Endodermal cell (in vitro differentiated cells): ENCODE results near the gene GNA12. TPM values are rescaled to one million over a fixed set of nuclear protein-coding genes. Genes with fewer than 3 reads are reported as not detected.

Experiments
- DNase-seq: peaks from one replicate; pipeline ENCODE4 v3.0.0-alpha.2; 2017
- H3K27ac ChIP-seq: 2 replicates; pipeline ENCODE4 v1.5.1; 2013; ENCODE audit warnings: mild to moderate bottlenecking, low read depth, low read length, moderate library complexity
- H3K27me3 ChIP-seq: 2 replicates; pipeline ENCODE4 v1.6.1; 2013; ENCODE audit warnings: mild to moderate bottlenecking, low read length, moderate library complexity; ENCODE audit not compliant: insufficient read depth, control insufficient read depth, poor library complexity, severe bottlenecking
- H3K36me3 ChIP-seq: 2 replicates; pipeline ENCODE4 v1.7.0; 2013; ENCODE audit warnings: mild to moderate bottlenecking, low read length, moderate library complexity; ENCODE audit not compliant: control insufficient read depth, insufficient read depth
- H3K4me1 ChIP-seq: one replicate; pipeline ENCODE4 v1.7.0; 2013; ENCODE audit warnings: low read length; ENCODE audit not compliant: control insufficient read depth, insufficient read depth
- H3K4me3 ChIP-seq: 2 replicates; pipeline ENCODE4 v1.5.1; 2013; ENCODE audit warnings: mild to moderate bottlenecking, low read length, moderate library complexity
- H3K9ac ChIP-seq: 2 replicates; pipeline ENCODE4 v1.6.1; 2013; ENCODE audit warnings: mild to moderate bottlenecking, low read length, moderate library complexity; ENCODE audit not compliant: poor library complexity, severe bottlenecking; ENCODE audit errors: extremely low read depth
- H3K9me3 ChIP-seq: 2 replicates; pipeline ENCODE4 v1.6.1; 2013; ENCODE audit warnings: mild to moderate bottlenecking, low read length, moderate library complexity; ENCODE audit not compliant: control insufficient read depth
- H3K27ac Mint-ChIP-seq: 2 replicates; pipeline ENCODE4 v1.8.0; 2020; ENCODE audit warnings: mixed read lengths
- H3K27me3 Mint-ChIP-seq: 2 replicates; pipeline ENCODE4 v1.8.0; 2021; ENCODE audit warnings: mild to moderate bottlenecking, mixed read lengths; ENCODE audit not compliant: insufficient read depth
- H3K36me3 Mint-ChIP-seq: 2 replicates; pipeline ENCODE4 v1.8.0; 2020; ENCODE audit warnings: low read depth, mixed read lengths
- H3K4me1 Mint-ChIP-seq: 2 replicates; pipeline ENCODE4 v1.8.0; 2020; ENCODE audit warnings: mixed read lengths
- H3K4me3 Mint-ChIP-seq: 2 replicates; pipeline ENCODE4 v1.8.0; 2020; ENCODE audit warnings: mild to moderate bottlenecking, moderate library complexity, mixed read lengths
- H3K9me3 Mint-ChIP-seq: 2 replicates; pipeline ENCODE4 v1.8.0; 2020; ENCODE audit warnings: mild to moderate bottlenecking, mixed read lengths
- CTCF ChIP-seq: fragments of 200-600 bp; sonication (generic); conservative IDR thresholded peaks from 2 replicates; pipeline ENCODE4 v1.5.0; 2021; ENCODE audit warnings: antibody characterized with exemption, mild to moderate bottlenecking
- WGBS, 2 experiments: methylation state at CpG; one replicate each; pipeline versions ENCODE4 v1.1.5 to v1.1.7; 2013; ENCODE audit warnings: missing lambda C conversion rate in 2 of 2, mixed read lengths in 1 of 2; ENCODE audit not compliant: insufficient coverage in 1 of 2, insufficient read length in 1 of 2; 5-methylcytosine and 5-hydroxymethylcytosine counted together
- total RNA-seq, 2 donors: library from RNA; stranded (reverse); fragmentation: NEBNext Ultra II Directional in 1 of 2; extraction: Animal tissue kit (Norgen Biotek cat#: 25700) in 1 of 2; gene quantifications; 2 replicates in 1 of 2; 3 replicates in 1 of 2; pipeline ENCODE4 v1.2.1, GENCODE V29; 2021

GNA12 gene
- total RNA-seq, 2 donors from 2014 or later, result 55.0 to 64.7 TPM

GRCh38 chr7:2803342-2803692 lies 40.8 kb downstream of the GNA12 start:
- no peak for DNase-seq
- peak overlapping the region; percentile 38 for H3K4me3 Mint-ChIP-seq
- TF ChIP-seq CTCF, result no peak
- WGBS, 2 experiments, result 81 to 83% methylated on average over 2 of the region's 2 CpGs
- H3K27me3 Mint-ChIP-seq, result no peaks in the 10 kb centered on the region
- H3K4me1 ChIP-seq, result peaks cover 16% of the 10 kb centered on the region
- no peaks in the 10 kb centered on the region for H3K36me3 Mint-ChIP-seq
- H3K27ac ChIP-seq, result no peak overlapping the region
- H3K27ac Mint-ChIP-seq, result peak overlapping the region; percentile 88
- no peaks in the 10 kb centered on the region for H3K9me3 ChIP-seq
- H3K36me3 ChIP-seq, result no peaks in the 10 kb centered on the region
- no peaks in the 10 kb centered on the region for H3K9me3 Mint-ChIP-seq
- no peaks in the 10 kb centered on the region for H3K27me3 ChIP-seq
- no peak overlapping the region for H3K4me3 ChIP-seq
- peaks cover 45% of the 10 kb centered on the region for H3K4me1 Mint-ChIP-seq
- H3K9ac ChIP-seq, result no peak overlapping the region

- no peak overlapping the region for H3K4me3 ChIP-seq
- H3K4me3 Mint-ChIP-seq, result peak overlapping the region; percentile 38
- H3K27me3 Mint-ChIP-seq, result no peaks in the 10 kb centered on the region
- no peaks in the 10 kb centered on the region for H3K9me3 Mint-ChIP-seq
- peaks cover 51% of the 10 kb centered on the region for H3K4me1 Mint-ChIP-seq
- H3K36me3 ChIP-seq, result no peaks in the 10 kb centered on the region
- H3K27ac ChIP-seq, result no peak overlapping the region
- H3K27me3 ChIP-seq, result no peaks in the 10 kb centered on the region
- H3K9me3 ChIP-seq, result no peaks in the 10 kb centered on the region
- TF ChIP-seq CTCF, result no peak
- peaks cover 16% of the 10 kb centered on the region for H3K4me1 ChIP-seq
- no peaks in the 10 kb centered on the region for H3K36me3 Mint-ChIP-seq
- H3K27ac Mint-ChIP-seq, result peak overlapping the region; percentile 88
- no peak for DNase-seq
- 74 to 77% methylated on average over 26 to 28 of the region's 28 CpGs for whole genome bisulfite sequencing, 2 experiments
- H3K9ac ChIP-seq, result no peak overlapping the region
These were observed 41.4 kb downstream of the GNA12 start for GRCh38 chr7:2802504-2803341.

- H3K27ac ChIP-seq, result no peak overlapping the region
- H3K27ac Mint-ChIP-seq, result peak overlapping the region; percentile 88
These were observed 42.0 kb downstream of the GNA12 start for GRCh38 chr7:2802101-2802500.

More at GRCh38 chr7:2802101-2802500, 42.0 kb downstream of the GNA12 start:
- Mint-ChIP-seq H3K36me3 (no peaks in the 10 kb centered on the region), H3K4me3 (no peak overlapping the region), H3K9me3 (no peaks in the 10 kb centered on the region), H3K27me3 (no peaks in the 10 kb centered on the region), H3K4me1 (peaks cover 53% of the 10 kb centered on the region)
- WGBS, 2 experiments, result 95% methylated on average over 2 of the region's 2 CpGs; no CpG with 5 or more reads in 1 of the 2 experiments
- DNase-seq, result no peak
- no peak for TF ChIP-seq CTCF
- H3K36me3 ChIP-seq, result no peaks in the 10 kb centered on the region
- H3K9ac ChIP-seq, result no peak overlapping the region
- peaks cover 16% of the 10 kb centered on the region for H3K4me1 ChIP-seq
- no peak overlapping the region for H3K4me3 ChIP-seq
- no peaks in the 10 kb centered on the region for H3K27me3 ChIP-seq
- H3K9me3 ChIP-seq, result no peaks in the 10 kb centered on the region
